Body of pancreas (tissue), 4 donors: ENCODE results near the gene FCGBP.
"Not testable (repeated sequence)": the region's sequence is repeated elsewhere in the genome, so short reads cannot be mapped to it uniquely, and the experiment has no call there.

Source experiments
- CTCF ChIP-seq, 7 experiments: fragments of 450-650 bp in 4 of 7; fragments of 200-600 bp in 3 of 7; sonication (generic) in 3 of 7; IDR thresholded peaks; one replicate each; pipeline ENCODE4 v1.5.1; 2016 to 2019; ENCODE audit warnings: antibody characterized with exemption in 7 of 7
- POLR2A ChIP-seq, 3 donors: fragments of 450-650 bp; IDR thresholded peaks; one replicate each; pipeline ENCODE4 v1.6.1; 2016; ENCODE audit warnings: antibody characterized with exemption in 3 of 3, mild to moderate bottlenecking in 2 of 3

- not testable (repeated sequence) for TF ChIP-seq CTCF, POLR2A (IDR thresholded peaks at IDR 0.05)
Observed at GRCh38 chr19:39903486-39904091, 30.8 kb downstream of the FCGBP start.
